Right renal cortex interstitium (tissue), 3 donors: ENCODE measurements around the gene ANKRD33B. TPM values are rescaled to one million over a fixed set of nuclear protein-coding genes. Genes with fewer than 3 reads are reported as not detected.
"Not testable (repeated sequence)": the region's sequence is repeated elsewhere in the genome, so short reads cannot be mapped to it uniquely, and the experiment has no call there.

ENCODE experiments used
- DNase-seq, 3 donors: peaks; one replicate each; pipeline ENCODE4 v3.0.0-alpha.2; 2013; ENCODE audit warnings: low read depth in 3 of 3, low spot score in 2 of 3
- polyA plus RNA-seq, 3 donors: library from polyadenylated mRNA; unstranded; fragments of 120-200 nt; gene quantifications; one replicate each; pipeline ENCODE4 v1.2.1, GENCODE V29; 2013; ENCODE audit not compliant: insufficient read length in 3 of 3

The ANKRD33B gene
- polyA plus RNA-seq, result 1 to 10 TPM; 1.4 to 1.8 (median 1.7) TPM

GRCh38 chr5:10563945-10564837, at the start of gene ANKRD33B:
ANKRD33B (plus strand) TSS chr5:10564070; CDS start chr5:10564468, 398 bp downstream.
- no peak for DNase-seq

GRCh38 chr5:10514572-10514971, 49.3 kb upstream of the ANKRD33B start:
- not testable (repeated sequence) for DNase-seq

- DNase-seq, result no peak
Observed at GRCh38 chr5:10515492-10515891, 48.4 kb upstream of the ANKRD33B start.

- no peak for DNase-seq
Observed at GRCh38 chr5:10518347-10518746, 45.5 kb upstream of the ANKRD33B start.

- no peak for DNase-seq
Observed at GRCh38 chr5:10519729-10520128, 44.1 kb upstream of the ANKRD33B start.

- DNase-seq, result no peak
Observed at GRCh38 chr5:10520706-10521105, 43.2 kb upstream of the ANKRD33B start.

- DNase-seq, result no peak
Observed at GRCh38 chr5:10521466-10522223, 42.2 kb upstream of the ANKRD33B start.

- no peak for DNase-seq
Observed at GRCh38 chr5:10522224-10522611, 41.7 kb upstream of the ANKRD33B start.

GRCh38 chr5:10524376-10525123, 39.3 kb upstream of the ANKRD33B start:
- DNase-seq, result no peak

GRCh38 chr5:10525124-10525495, 38.8 kb upstream of the ANKRD33B start:
- no peak for DNase-seq

- DNase-seq, result no peak
Observed at GRCh38 chr5:10527281-10527950, 36.5 kb upstream of the ANKRD33B start.

- DNase-seq, result no peak
Observed at GRCh38 chr5:10528056-10528816, 35.6 kb upstream of the ANKRD33B start.

GRCh38 chr5:10528827-10529226, 35.0 kb upstream of the ANKRD33B start:
- DNase-seq, result no peak

- no peak for DNase-seq
Observed at GRCh38 chr5:10530601-10531320, 33.1 kb upstream of the ANKRD33B start.

GRCh38 chr5:10532421-10532820, 31.4 kb upstream of the ANKRD33B start:
- DNase-seq, result no peak

GRCh38 chr5:10533226-10533625, 30.6 kb upstream of the ANKRD33B start:
- DNase-seq, result no peak

GRCh38 chr5:10534561-10535530, 29.0 kb upstream of the ANKRD33B start:
- no peak for DNase-seq

GRCh38 chr5:10536511-10536910, 27.4 kb upstream of the ANKRD33B start:
- DNase-seq, result no peak
